Measurements from ENCODE around the gene SULF2.

The SULF2 gene

GRCh38 chr20:47758517-47759450 is 26.5 kb downstream of the SULF2 start:
- CTCF ChIA-PET, result no interaction called here
- POLR2A ChIA-PET, result no interaction called here
- TF ChIP-seq FOXA1 (IDR thresholded peaks at IDR 0.05) (no peak), FOXM1 (IDR thresholded peaks at IDR 0.05; ENCODE audit: borderline replicate concordance) (no peak), HDGF (IDR thresholded peaks at IDR 0.05; ENCODE audit: borderline replicate concordance) (no peak), TARDBP (IDR thresholded peaks at IDR 0.05) (no peak), ARNT (IDR thresholded peaks at IDR 0.05) (no peak), ELF4 (IDR thresholded peaks at IDR 0.05) (no peak), PKNOX1 (IDR thresholded peaks at IDR 0.05) (no peak), SP1 (IDR thresholded peaks at IDR 0.05) (no peak), L3MBTL2 (conservative IDR thresholded peaks at IDR 0.05) (no peak), LEF1 (IDR thresholded peaks at IDR 0.05; ENCODE audit: borderline replicate concordance) (no peak), SUZ12 (IDR thresholded peaks at IDR 0.05) (no peak), ZNF384 (IDR thresholded peaks at IDR 0.05) (no peak)
- no peak for DNase-seq (ENCODE audit: extremely low spot score)

GRCh38 chr20:47757145-47758035 is 27.9 kb downstream of the SULF2 start:
- CTCF ChIA-PET, result no interaction called here
- POLR2A ChIA-PET, result no interaction called here
- TF ChIP-seq NFRKB (IDR thresholded peaks at IDR 0.05) (no peak), SUZ12 (IDR thresholded peaks at IDR 0.05) (no peak), HDGF (IDR thresholded peaks at IDR 0.05; ENCODE audit: borderline replicate concordance) (no peak), ZNF384 (IDR thresholded peaks at IDR 0.05) (no peak), LEF1 (IDR thresholded peaks at IDR 0.05; ENCODE audit: borderline replicate concordance) (no peak), CTBP1 (IDR thresholded peaks at IDR 0.05; ENCODE audit: borderline replicate concordance) (no peak), BHLHE40 (IDR thresholded peaks at IDR 0.05; ENCODE audit: borderline replicate concordance) (no peak), ELF4 (IDR thresholded peaks at IDR 0.05) (no peak), SP1 (IDR thresholded peaks at IDR 0.05) (no peak), L3MBTL2 (conservative IDR thresholded peaks at IDR 0.05) (no peak)
- DNase-seq (ENCODE audit: extremely low spot score), result no peak

DNA sequence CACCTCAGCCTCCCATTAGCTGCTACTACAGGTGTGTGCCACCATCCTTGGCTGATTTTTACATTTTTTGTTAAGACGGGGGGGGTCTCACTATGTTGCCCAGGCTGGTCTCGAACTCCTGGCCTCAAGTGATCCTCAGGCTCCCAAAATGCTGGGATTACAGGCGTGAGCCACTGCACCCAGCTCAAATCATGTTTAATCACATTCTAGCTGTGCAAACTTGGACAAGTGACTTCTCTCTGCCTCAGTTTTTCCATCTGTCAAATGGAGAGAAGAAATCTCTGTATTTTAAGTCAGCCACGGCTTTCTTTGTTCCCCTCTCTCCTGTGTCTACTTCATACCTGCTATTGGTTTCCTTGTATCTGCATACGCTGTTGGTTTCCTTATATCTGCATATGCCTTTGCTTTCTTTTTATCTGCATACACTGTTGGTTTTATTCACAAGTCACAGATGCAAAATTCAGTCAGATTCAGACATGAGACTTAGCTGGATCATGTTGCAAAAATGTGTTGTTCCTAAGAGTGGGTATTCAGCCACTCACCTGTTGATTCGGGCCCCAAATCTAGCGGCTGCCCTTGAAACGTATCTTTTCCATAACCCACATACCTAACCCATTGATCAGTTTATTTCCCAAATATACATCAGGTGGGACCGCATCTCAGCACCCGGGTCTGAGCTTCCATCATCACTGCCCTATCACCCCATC is 30.2 kb downstream of the SULF2 start:
- POLR2A ChIA-PET, result no interaction called here
- CTCF ChIA-PET, result no interaction called here
- TF ChIP-seq ARNT (IDR thresholded peaks at IDR 0.05) (no peak), ZNF384 (IDR thresholded peaks at IDR 0.05) (no peak)
- no peak for DNase-seq (ENCODE audit: extremely low spot score)

DNA sequence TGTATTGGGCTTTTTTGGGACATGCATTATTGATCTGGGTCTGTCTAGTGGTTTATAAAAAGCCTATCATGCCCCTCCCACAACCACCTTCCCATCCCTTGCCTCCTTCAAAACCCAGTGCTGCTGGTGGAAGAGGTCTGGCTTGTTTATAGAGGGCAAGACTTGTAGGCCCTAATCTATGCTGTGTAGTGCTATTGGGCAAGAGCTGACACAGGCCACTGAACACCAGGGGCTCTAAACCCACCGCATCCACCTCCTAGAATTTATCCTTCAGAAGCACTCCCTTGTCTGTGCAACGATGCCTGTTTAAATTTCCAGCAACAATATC is 30.9 kb downstream of the SULF2 start:
- ChIA-PET CTCF (no interaction called here), POLR2A (no interaction called here)
- no peak for DNase-seq (ENCODE audit: extremely low spot score)
- TF ChIP-seq ELF4 (IDR thresholded peaks at IDR 0.05) (no peak), HDGF (IDR thresholded peaks at IDR 0.05; ENCODE audit: borderline replicate concordance) (no peak)

DNA sequence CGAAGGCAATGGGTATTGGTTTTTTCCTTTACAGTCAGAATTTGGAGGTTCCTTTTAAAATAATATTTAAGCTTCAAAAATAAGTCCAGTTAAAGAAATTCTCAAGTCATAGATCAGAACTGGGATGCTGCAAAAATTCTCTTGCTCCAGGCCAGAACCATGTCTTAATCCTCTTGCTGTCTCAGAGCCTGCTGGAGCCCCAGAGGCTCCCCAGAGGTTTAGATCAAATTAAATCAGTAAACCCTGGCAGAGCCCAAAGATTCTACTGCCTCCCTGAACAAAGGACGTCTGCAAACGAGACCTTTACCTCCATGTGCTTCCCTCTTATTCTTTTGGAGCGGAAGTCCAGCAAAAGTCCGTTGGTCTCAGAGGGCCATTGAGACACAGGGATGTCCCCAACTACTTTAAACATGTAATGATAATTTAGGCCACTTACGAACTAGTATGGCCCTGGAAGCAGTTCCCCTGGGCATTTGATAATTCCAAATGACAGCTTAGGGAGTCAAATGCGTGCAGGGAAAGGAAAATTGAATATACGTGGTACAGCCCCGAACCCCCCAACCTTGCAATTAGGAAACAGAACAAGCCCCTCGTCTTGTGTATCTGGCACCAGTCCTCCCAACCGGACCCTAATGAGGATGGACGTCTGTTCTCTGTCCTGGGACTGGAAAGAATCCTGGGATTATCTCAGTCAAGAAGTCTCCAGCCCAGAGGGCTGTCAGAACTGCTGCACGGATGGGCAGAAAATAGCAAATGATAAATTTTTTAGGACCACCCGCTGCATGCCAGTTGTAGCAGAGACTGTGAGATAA is 31.5 kb downstream of the SULF2 start:
- POLR2A ChIA-PET, result no interaction called here
- no peak for DNase-seq (ENCODE audit: extremely low spot score)
- CTCF ChIA-PET, result no interaction called here
- TF ChIP-seq SUZ12 (IDR thresholded peaks at IDR 0.05), result no peak
- no peak for TF ChIP-seq NFRKB (IDR thresholded peaks at IDR 0.05)
- TF ChIP-seq ARNT (IDR thresholded peaks at IDR 0.05), result no peak
- no peak for TF ChIP-seq ZNF384 (IDR thresholded peaks at IDR 0.05)
- no peak for TF ChIP-seq FOXA1 (IDR thresholded peaks at IDR 0.05)
- TF ChIP-seq CTBP1 (IDR thresholded peaks at IDR 0.05; ENCODE audit: borderline replicate concordance), result no peak
- no peak for TF ChIP-seq FOXK2 (IDR thresholded peaks at IDR 0.05)
- TF ChIP-seq BHLHE40 (IDR thresholded peaks at IDR 0.05; ENCODE audit: borderline replicate concordance), result no peak
- no peak for TF ChIP-seq LEF1 (IDR thresholded peaks at IDR 0.05; ENCODE audit: borderline replicate concordance)
- TF ChIP-seq FOXM1 (IDR thresholded peaks at IDR 0.05; ENCODE audit: borderline replicate concordance), result no peak
- no peak for TF ChIP-seq TARDBP (IDR thresholded peaks at IDR 0.05)

DNA sequence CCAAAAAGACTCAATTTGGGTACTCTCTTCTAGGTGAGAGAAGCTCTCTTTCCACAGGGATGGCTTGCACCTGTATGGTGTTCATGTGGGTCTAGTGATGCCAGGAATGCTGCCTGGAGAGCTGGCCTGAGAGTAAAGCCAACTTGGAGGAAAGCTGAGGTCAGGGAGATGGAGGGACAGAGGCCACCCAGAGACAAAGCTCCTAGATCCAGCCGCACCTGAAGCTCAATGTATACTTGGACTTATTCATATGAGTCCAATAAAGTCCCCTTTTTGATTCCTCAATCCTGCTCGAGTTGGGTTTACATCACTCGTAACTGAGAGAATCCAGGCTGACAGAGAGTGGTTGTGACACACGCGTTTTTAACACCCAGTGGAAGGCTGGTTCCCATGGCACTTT is 33.8 kb downstream of the SULF2 start:
- TF ChIP-seq FOXA1 (IDR thresholded peaks at IDR 0.05), result no peak
- no peak for TF ChIP-seq SUZ12 (IDR thresholded peaks at IDR 0.05)
- no peak for TF ChIP-seq SP1 (IDR thresholded peaks at IDR 0.05)
- TF ChIP-seq BHLHE40 (IDR thresholded peaks at IDR 0.05; ENCODE audit: borderline replicate concordance), result no peak
- no peak for TF ChIP-seq ELF4 (IDR thresholded peaks at IDR 0.05)
- no peak for TF ChIP-seq ZNF384 (IDR thresholded peaks at IDR 0.05)
- TF ChIP-seq CTBP1 (IDR thresholded peaks at IDR 0.05; ENCODE audit: borderline replicate concordance), result no peak
- TF ChIP-seq NFRKB (IDR thresholded peaks at IDR 0.05), result no peak
- TF ChIP-seq L3MBTL2 (conservative IDR thresholded peaks at IDR 0.05), result no peak
- TF ChIP-seq FOXK2 (IDR thresholded peaks at IDR 0.05), result no peak
- no peak for TF ChIP-seq ARNT (IDR thresholded peaks at IDR 0.05)
- DNase-seq (ENCODE audit: extremely low spot score), result no peak
- POLR2A ChIA-PET, result no interaction called here
- CTCF ChIA-PET, result no interaction called here
